Endothelial cell of umbilical vein (primary cell): ENCODE results near the gene ORMDL3. TPM values are rescaled to one million over a fixed set of nuclear protein-coding genes. Genes with fewer than 3 reads are reported as not detected.

Experiments used
- BruUV-seq: library from RNA; stranded (reverse); fragments of 400-500 nt; replicated peaks from 2 replicates; lab custom pipeline; 2021; lab: Mats Ljungman, UMichigan
- CTCF ChIA-PET: fragments of 300-600, 350-600 bp; sonication (Branson Sonifier 250); formaldehyde crosslinking; loops from one replicate; lab custom pipeline; 2021; ENCODE audit warnings: antibody characterized with exemption, inconsistent platforms; lab: Charles Lee
- POLR2A ChIA-PET: fragments of 300-600, 350-600 bp; sonication (Branson Sonifier 250); formaldehyde crosslinking; loops from one replicate; lab custom pipeline; 2021; ENCODE audit warnings: antibody characterized with exemption, inconsistent platforms; lab: Charles Lee
- DNase-seq: peaks from one replicate; pipeline ENCODE4 v3.0.0-alpha.2; 2011; ENCODE audit warnings: low read depth, low spot score
- FAIRE-seq: peaks from 2 replicates; lab custom pipeline; 2011; peaks lifted over from hg19 to GRCh38; lab: Jason Lieb, UNC
- H2AFZ ChIP-seq: 2 replicates; pipeline ENCODE4 v1.6.0; 2012; ENCODE audit warnings: low read depth, low read length, control low read depth, inconsistent platforms
- H3K27ac ChIP-seq: 2 replicates; pipeline ENCODE4 v1.5.1; 2011; ENCODE audit warnings: low read depth, mild to moderate bottlenecking, control low read depth, low read length, moderate library complexity; ENCODE audit not compliant: insufficient read depth
- H3K27me3 ChIP-seq, 2 experiments: 2 replicates each; pipeline versions ENCODE4 v1.6.0 to v1.6.1; 2011; ENCODE audit warnings: low read length in 2 of 2, mixed read lengths in 1 of 2; ENCODE audit not compliant: control insufficient read depth in 2 of 2, insufficient read depth in 2 of 2
- H3K36me3 ChIP-seq, 2 experiments: 2 replicates in 1 of 2; 3 replicates in 1 of 2; pipeline ENCODE4 v1.5.1; 2011; ENCODE audit warnings: low read length in 2 of 2, mild to moderate bottlenecking in 1 of 2, moderate library complexity in 1 of 2; ENCODE audit not compliant: control insufficient read depth in 2 of 2, insufficient read depth in 2 of 2; ENCODE audit errors: extremely low read depth in 1 of 2
- H3K4me1 ChIP-seq: 3 replicates; pipeline ENCODE4 v1.5.1; 2011; ENCODE audit warnings: mild to moderate bottlenecking, low read length; ENCODE audit not compliant: control insufficient read depth, insufficient read depth; ENCODE audit errors: extremely low read depth
- H3K4me2 ChIP-seq: 2 replicates; pipeline ENCODE4 v1.6.1; 2011; ENCODE audit warnings: low read length, control low read depth, mixed read lengths; ENCODE audit not compliant: insufficient read depth
- H3K4me3 ChIP-seq, 3 experiments: fragments of 200-600 bp in 1 of 3; sonication (generic), shearing (Covaris generic) in 1 of 3; replicated peaks in 1 of 3; 2 replicates each; pipeline ENCODE4 v1.5.1; 2011 to 2016; ENCODE audit warnings: control low read depth in 3 of 3, low read length in 3 of 3, mild to moderate bottlenecking in 2 of 3, inconsistent platforms in 1 of 3, low read depth in 1 of 3, moderate library complexity in 1 of 3; ENCODE audit not compliant: insufficient read depth in 1 of 3
- H3K79me2 ChIP-seq: 2 replicates; pipeline ENCODE4 v1.6.0; 2012; ENCODE audit warnings: low read length, inconsistent platforms; ENCODE audit not compliant: control insufficient read depth, insufficient read depth
- H3K9ac ChIP-seq: replicated peaks from 2 replicates; pipeline ENCODE3; 2011; ENCODE audit warnings: low read length, control low read depth; ENCODE audit not compliant: insufficient read depth; ENCODE audit errors: extremely low read depth
- H3K9me1 ChIP-seq: replicated peaks from 3 replicates; pipeline ENCODE4 v1.6.0; 2011; ENCODE audit warnings: mild to moderate bottlenecking, low read length; ENCODE audit not compliant: control insufficient read depth, insufficient read depth; ENCODE audit errors: extremely low read depth
- H3K9me3 ChIP-seq: replicated peaks from 2 replicates; pipeline ENCODE4 v1.5.1; 2012; ENCODE audit warnings: low read length, inconsistent platforms; ENCODE audit not compliant: control insufficient read depth, insufficient read depth
- H4K20me1 ChIP-seq: replicated peaks from 2 replicates; pipeline ENCODE3; 2011; ENCODE audit warnings: mild to moderate bottlenecking, low read length; ENCODE audit not compliant: control insufficient read depth, insufficient read depth; ENCODE audit errors: extremely low read depth
- EZH2 ChIP-seq: IDR thresholded peaks from 2 replicates; pipeline ENCODE4 v1.6.1; 2012; ENCODE audit warnings: borderline replicate concordance, low read depth, mild to moderate bottlenecking, moderate library complexity, low read length, inconsistent platforms; ENCODE audit not compliant: severe bottlenecking
- FOS ChIP-seq: IDR thresholded peaks from 2 replicates; pipeline ENCODE4 v1.6.1; 2011; ENCODE audit warnings: mild to moderate bottlenecking, low read length, moderate library complexity, borderline replicate concordance; ENCODE audit not compliant: insufficient read depth
- GATA2 ChIP-seq: IDR thresholded peaks from 2 replicates; pipeline ENCODE4 v1.7.0; 2011; ENCODE audit warnings: low read depth, mild to moderate bottlenecking, moderate library complexity, mixed read lengths, low read length; ENCODE audit not compliant: insufficient read length, insufficient read depth
- JUN ChIP-seq: IDR thresholded peaks from 2 replicates; pipeline ENCODE4 v1.6.1; 2011; ENCODE audit warnings: borderline replicate concordance, low read depth; ENCODE audit not compliant: insufficient read length, insufficient read depth
- MAX ChIP-seq: IDR thresholded peaks from 2 replicates; pipeline ENCODE4 v1.6.1; 2011; ENCODE audit not compliant: insufficient read depth, insufficient read length
- MYC ChIP-seq: IDR thresholded peaks from one replicate; pipeline ENCODE4 v1.6.1; 2011; ENCODE audit warnings: mild to moderate bottlenecking, low read depth, low read length
- POLR2A ChIP-seq: IDR thresholded peaks from 2 replicates; pipeline ENCODE4 v1.6.1; 2012; ENCODE audit warnings: low read depth, mild to moderate bottlenecking, control low read depth, low read length
- POLR2AphosphoS5 ChIP-seq: IDR thresholded peaks from 2 replicates; pipeline ENCODE4 v1.6.1; 2012; ENCODE audit warnings: low read depth, mild to moderate bottlenecking, control low read depth, low read length, moderate library complexity; ENCODE audit not compliant: insufficient read depth
- dilution Hi-C: fragments of 300-500 bp; cut with MboI; formaldehyde crosslinking; loops from one replicate; pipeline ENCODE4 v1.15.0; 2019; ENCODE audit warnings: low sequenced_read_pairs; ENCODE audit not compliant: extremely low pct_ligation_motif_present
- intact Hi-C: fragments of 100-400 bp; cut with micrococcal nuclease; formaldehyde crosslinking; loops from one replicate; pipeline ENCODE4 v1.10.0; 2022
- polyA plus RNA-seq, 4 experiments: library from polyadenylated mRNA; depleted of rRNA in 3 of 4; stranded (reverse) in 3 of 4; unstranded in 1 of 4; fragments of >200 nt; gene quantifications; 2 replicates each; pipeline versions ENCODE4 v1.2.1 to v1.2.3, GENCODE V29; 2011 to 2012; ENCODE audit warnings: missing spikeins in 1 of 4
- total RNA-seq: library from RNA; stranded (reverse); gene quantifications from 2 replicates; pipeline ENCODE4 v1.2.3, GENCODE V29; 2021
- TF ChIP-seq, protein P1 (sequence below), 2 donors: IDR thresholded peaks; 1 replicate in 1 of 2; 2 replicates in 1 of 2; pipeline ENCODE4 v1.5.1; 2011; ENCODE audit warnings: low read length in 2 of 2, mild to moderate bottlenecking in 2 of 2, moderate library complexity in 2 of 2, control low read depth in 1 of 2, inconsistent platforms in 1 of 2, low read depth in 1 of 2; ENCODE audit not compliant: insufficient read depth in 1 of 2; ENCODE audit errors: extremely low read depth in 1 of 2

ORMDL3 gene
- total and polyA plus RNA-seq, 2 donors (not counting 3 experiments of a cell fraction or from before 2014, with no cell fraction given), result 29.8 to 49.8 TPM

DNA sequence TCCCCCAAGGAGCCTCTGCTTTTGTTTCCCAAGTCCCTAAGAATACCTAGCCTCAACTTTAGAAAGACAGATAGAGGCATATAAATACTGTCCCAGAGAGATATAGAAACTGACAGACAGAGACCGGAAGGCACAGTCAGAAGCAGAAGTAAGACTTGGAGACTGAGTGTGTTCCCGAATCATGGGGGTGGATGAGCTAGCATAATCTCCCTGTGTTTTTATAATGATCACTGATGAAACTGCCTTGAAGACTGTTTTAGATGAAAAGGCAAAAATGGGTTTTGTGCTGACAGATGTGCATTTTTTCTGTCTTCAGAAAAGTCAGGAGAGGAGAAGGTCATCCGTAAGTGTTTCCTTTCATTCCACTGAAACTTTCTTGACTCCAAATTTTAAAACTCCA, 44.9 kb upstream of the ORMDL3 start:
- DNase-seq (no peak), FAIRE-seq (no peak)
- H3K4me2 ChIP-seq, result no peak overlapping the region
- H3K9ac ChIP-seq, result no peak overlapping the region
- H3K9me1 ChIP-seq, result no peaks in the 10 kb centered on the region
- H3K79me2 ChIP-seq, result no peaks in the 10 kb centered on the region
- dilution Hi-C loops, result no loop called here
- no peaks in the 10 kb centered on the region for H3K36me3 ChIP-seq
- no peaks in the 10 kb centered on the region for H3K4me1 ChIP-seq
- TF ChIP-seq MAX (no peak), POLR2AphosphoS5 (no peak), POLR2A (no peak), GATA2 (no peak), EZH2 (no peak), FOS (no peak), MYC (no peak), JUN (no peak)
- TF ChIP-seq, protein P1, sequence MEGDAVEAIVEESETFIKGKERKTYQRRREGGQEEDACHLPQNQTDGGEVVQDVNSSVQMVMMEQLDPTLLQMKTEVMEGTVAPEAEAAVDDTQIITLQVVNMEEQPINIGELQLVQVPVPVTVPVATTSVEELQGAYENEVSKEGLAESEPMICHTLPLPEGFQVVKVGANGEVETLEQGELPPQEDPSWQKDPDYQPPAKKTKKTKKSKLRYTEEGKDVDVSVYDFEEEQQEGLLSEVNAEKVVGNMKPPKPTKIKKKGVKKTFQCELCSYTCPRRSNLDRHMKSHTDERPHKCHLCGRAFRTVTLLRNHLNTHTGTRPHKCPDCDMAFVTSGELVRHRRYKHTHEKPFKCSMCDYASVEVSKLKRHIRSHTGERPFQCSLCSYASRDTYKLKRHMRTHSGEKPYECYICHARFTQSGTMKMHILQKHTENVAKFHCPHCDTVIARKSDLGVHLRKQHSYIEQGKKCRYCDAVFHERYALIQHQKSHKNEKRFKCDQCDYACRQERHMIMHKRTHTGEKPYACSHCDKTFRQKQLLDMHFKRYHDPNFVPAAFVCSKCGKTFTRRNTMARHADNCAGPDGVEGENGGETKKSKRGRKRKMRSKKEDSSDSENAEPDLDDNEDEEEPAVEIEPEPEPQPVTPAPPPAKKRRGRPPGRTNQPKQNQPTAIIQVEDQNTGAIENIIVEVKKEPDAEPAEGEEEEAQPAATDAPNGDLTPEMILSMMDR (IDR thresholded peaks at IDR 0.05; ENCODE audit: extremely low read depth in 1 of 2, insufficient read depth in 1 of 2, low read depth in 1 of 2, low read length in 2 of 2), result no peak
- peaks cover 19 to 34% of the 10 kb centered on the region in 2 experiments for H3K27me3 ChIP-seq
- no peak overlapping the region for H3K27ac ChIP-seq
- H4K20me1 ChIP-seq, result no peaks in the 10 kb centered on the region
- no TSS peak for BruUV-seq
- CTCF ChIA-PET, result interaction anchor here (6.5 kb wide), 1 partner anchor 14 kb away, joined by 35 read pairs; no protein-coding TSS in a partner anchor
- H3K4me3 ChIP-seq, result no peak overlapping the region
- POLR2A ChIA-PET, result no interaction called here
- intact Hi-C loops, result no loop called here
- no peaks in the 10 kb centered on the region for H3K9me3 ChIP-seq
- H2AFZ ChIP-seq, result no peak overlapping the region
